ENCODE measurements around the gene CHST9. TPM values are rescaled to one million over a fixed set of nuclear protein-coding genes. Genes with fewer than 3 reads are reported as not detected.
"Not testable (repeated sequence)": the region's sequence is repeated elsewhere in the genome, so short reads cannot be mapped to it uniquely, and the experiment has no call there.

The CHST9 gene
- total and polyA plus RNA-seq, 2 experiments from 2014 or later, result 9.8 to 32.7 TPM

DNA sequence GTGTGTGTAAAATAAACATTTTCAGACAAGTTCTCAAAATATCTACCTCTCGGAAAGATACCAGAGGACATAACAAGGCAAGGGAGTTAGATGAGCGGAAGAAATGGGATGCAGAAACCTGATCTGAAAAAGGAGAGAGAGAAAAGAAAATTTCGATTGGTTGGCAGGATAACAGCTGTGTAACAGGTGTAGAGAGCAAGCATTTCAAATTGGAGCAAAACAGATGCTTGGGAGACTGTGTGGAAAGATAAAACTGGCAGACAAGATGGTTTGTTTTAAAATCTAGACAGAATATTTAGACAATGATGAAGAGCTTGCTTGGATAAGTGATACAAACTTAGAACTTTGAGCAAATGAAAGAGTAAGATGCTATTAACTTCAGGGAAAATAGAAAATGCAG lies 20.2 kb downstream of the CHST9 start:
- no peak overlapping the region for H3K27ac ChIP-seq
- H3K36me3 ChIP-seq (replicated peaks; ENCODE audit: insufficient read depth, low read depth), result no peaks in the 10 kb centered on the region
- no peak for DNase-seq (ENCODE audit: low spot score)
- no peak overlapping the region for H3K4me2 ChIP-seq
- H3K4me3 ChIP-seq, result no peak overlapping the region
- 93% methylated on average over 3 of the region's 3 CpGs for WGBS (ENCODE audit: low lambda C conversion rate, missing lambda C conversion rate)
- no peaks in the 10 kb centered on the region for H4K20me1 ChIP-seq (ENCODE audit: insufficient read depth, poor library complexity, severe bottlenecking)
- no peaks in the 10 kb centered on the region for H3K4me1 ChIP-seq (ENCODE audit: insufficient read depth)
- no peak for TF ChIP-seq CTCF (IDR thresholded peaks at IDR 0.05; ENCODE audit: poor library complexity)
- no peak for TF ChIP-seq EZH2phosphoT487 (IDR thresholded peaks at IDR 0.05; ENCODE audit: low read depth, severe bottlenecking, unreplicated experiment)
- TF ChIP-seq EZH2 (IDR thresholded peaks at IDR 0.05; ENCODE audit: borderline replicate concordance), result no peak
- H2AFZ ChIP-seq, result no peak overlapping the region
- no peaks in the 10 kb centered on the region for H3K79me2 ChIP-seq
- H3K9me3 ChIP-seq (ENCODE audit: low read depth), result no peaks in the 10 kb centered on the region
- no peaks in the 10 kb centered on the region for H3K27me3 ChIP-seq
- no peaks in the 10 kb centered on the region for H3K9me2 ChIP-seq (replicated peaks; ENCODE audit: insufficient read depth)

- H3K9me2 ChIP-seq (replicated peaks; ENCODE audit: insufficient read depth); H3K4me2 ChIP-seq; H3K36me3 ChIP-seq (replicated peaks; ENCODE audit: insufficient read depth, low read depth); H3K27ac ChIP-seq; H3K27me3 ChIP-seq; H2AFZ ChIP-seq; DNase-seq (ENCODE audit: low spot score); H3K9me3 ChIP-seq (ENCODE audit: low read depth); H4K20me1 ChIP-seq (ENCODE audit: insufficient read depth, poor library complexity, severe bottlenecking); H3K4me1 ChIP-seq (ENCODE audit: insufficient read depth); H3K79me2 ChIP-seq; H3K4me3 ChIP-seq: not testable (repeated sequence)
- WGBS (ENCODE audit: low lambda C conversion rate, missing lambda C conversion rate), result 95% methylated on average over 12 of the region's 12 CpGs
Measured at GRCh38 chr18:27163197-27163716, 21.9 kb downstream of the CHST9 start.

- H4K20me1 ChIP-seq (ENCODE audit: insufficient read depth, poor library complexity, severe bottlenecking); H3K27me3 ChIP-seq; H3K4me2 ChIP-seq; H2AFZ ChIP-seq; DNase-seq (ENCODE audit: low spot score); H3K4me1 ChIP-seq (ENCODE audit: insufficient read depth); H3K9me2 ChIP-seq (replicated peaks; ENCODE audit: insufficient read depth); H3K36me3 ChIP-seq (replicated peaks; ENCODE audit: insufficient read depth, low read depth); H3K4me3 ChIP-seq; H3K9me3 ChIP-seq (ENCODE audit: low read depth); H3K27ac ChIP-seq; H3K79me2 ChIP-seq: not testable (repeated sequence)
- 65% methylated on average over 5 of the region's 5 CpGs for WGBS (ENCODE audit: low lambda C conversion rate, missing lambda C conversion rate)
Measured at GRCh38 chr18:27149240-27149639, 35.9 kb downstream of the CHST9 start.

DNA sequence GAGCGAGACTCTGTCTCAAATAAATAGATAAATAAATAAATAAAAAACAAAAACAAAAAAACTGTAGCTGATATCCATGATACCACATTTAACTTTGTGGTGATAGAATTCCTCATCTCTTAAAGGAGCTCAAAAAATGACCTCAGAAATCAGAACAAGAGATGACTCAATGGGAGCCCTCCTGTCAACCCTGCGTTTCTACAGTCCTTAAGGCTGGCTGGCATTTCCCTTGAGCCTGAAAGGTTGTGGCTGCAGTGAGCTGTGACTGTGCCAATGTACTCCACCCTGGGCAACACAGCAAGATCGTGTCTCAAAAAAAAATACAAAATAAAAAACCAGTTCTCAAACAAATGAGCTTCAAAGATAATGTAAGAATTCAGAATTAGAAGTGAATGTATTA lies 40.4 kb downstream of the CHST9 start:
- Histone ChIP-seq H3K9me2 (replicated peaks; ENCODE audit: insufficient read depth) (no peaks in the 10 kb centered on the region), H3K36me3 (replicated peaks; ENCODE audit: insufficient read depth, low read depth) (no peaks in the 10 kb centered on the region), H3K27me3 (no peaks in the 10 kb centered on the region), H3K4me3 (no peak overlapping the region), H3K4me2 (no peak overlapping the region), H4K20me1 (ENCODE audit: insufficient read depth, poor library complexity, severe bottlenecking) (no peaks in the 10 kb centered on the region), H3K79me2 (peaks cover 23% of the 10 kb centered on the region), H2AFZ (no peak overlapping the region), H3K9me3 (ENCODE audit: low read depth) (no peaks in the 10 kb centered on the region), H3K4me1 (ENCODE audit: insufficient read depth) (peaks cover 17% of the 10 kb centered on the region), H3K27ac (no peak overlapping the region)
- DNase-seq (ENCODE audit: low spot score), result no peak
- TF ChIP-seq EZH2phosphoT487 (IDR thresholded peaks at IDR 0.05; ENCODE audit: low read depth, severe bottlenecking, unreplicated experiment) (no peak), EZH2 (IDR thresholded peaks at IDR 0.05; ENCODE audit: borderline replicate concordance) (no peak), CTCF (IDR thresholded peaks at IDR 0.05; ENCODE audit: poor library complexity) (no peak)
- 76% methylated on average over 3 of the region's 3 CpGs for WGBS (ENCODE audit: low lambda C conversion rate, missing lambda C conversion rate)

Data from hepatocyte (in vitro differentiated cells).